Right lobe of liver (tissue), 6 donors: ENCODE results near the gene CYP51A1. TPM values are rescaled to one million over a fixed set of nuclear protein-coding genes. Genes with fewer than 3 reads are reported as not detected.
"Not testable (repeated sequence)": the region's sequence is repeated elsewhere in the genome, so short reads cannot be mapped to it uniquely, and the experiment has no call there.

Experiments used
- ATAC-seq, 4 donors: fragments of 200-7000 bp; cut with Tn5 transposase; one replicate each; pipeline ENCODE4 v1.9.1; 2020; ENCODE audit warnings: mild to moderate bottlenecking in 4 of 4, moderate library complexity in 4 of 4
- DNase-seq, 3 donors: peaks; one replicate each; pipeline ENCODE4 v3.0.0-alpha.2; 2020
- H3K27ac ChIP-seq, 3 donors: fragments of 200-600 bp; one replicate each; pipeline ENCODE4 v1.8.0; 2022
- H3K27me3 ChIP-seq, 2 donors: fragments of 200-600 bp; one replicate each; pipeline ENCODE4 v1.8.0; 2022
- H3K36me3 ChIP-seq, 4 donors: fragments of 200-600 bp; sonication (generic) in 1 of 4; one replicate each; pipeline versions ENCODE4 v1.5.1 to v1.8.0; 2017 to 2022; ENCODE audit warnings: control low read depth in 1 of 4
- H3K4me1 ChIP-seq, 4 donors: fragments of 200-600 bp; sonication (generic) in 1 of 4; one replicate each; pipeline versions ENCODE4 v1.5.1 to v1.8.0; 2017 to 2022; ENCODE audit warnings: control low read depth in 1 of 4
- H3K4me3 ChIP-seq, 3 donors: fragments of 200-600 bp; one replicate each; pipeline ENCODE4 v1.8.0; 2022
- H3K9me3 ChIP-seq, 4 donors: fragments of 200-600 bp; sonication (generic) in 1 of 4; one replicate each; pipeline versions ENCODE4 v1.5.1 to v1.8.0; 2017 to 2022; ENCODE audit warnings: control low read depth in 1 of 4
- CTCF ChIP-seq, 4 donors: fragments of 200-600 bp in 3 of 4; fragments of 450-650 bp in 1 of 4; IDR thresholded peaks; one replicate each; pipeline versions ENCODE4 v1.5.1 to v1.8.0; 2016 to 2022; ENCODE audit warnings: antibody characterized with exemption in 4 of 4, mild to moderate bottlenecking in 2 of 4
- POLR2A ChIP-seq: fragments of 450-650 bp; IDR thresholded peaks from one replicate; pipeline ENCODE4 v1.6.1; 2017; ENCODE audit warnings: antibody characterized with exemption, mild to moderate bottlenecking
- WGBS: methylation state at CpG from one replicate; pipeline ENCODE4 v1.1.6; 2018; ENCODE audit warnings: low coverage, low lambda C conversion rate; ENCODE audit not compliant: insufficient coverage; ENCODE audit errors: missing lambda C conversion rate; 5-methylcytosine and 5-hydroxymethylcytosine counted together
- intact Hi-C, 2 donors: fragments of 100-400 bp; cut with DNase I; formaldehyde crosslinking; loops; one replicate each; pipeline versions ENCODE4 v1.11.2 to v1.14.1; 2022
- total RNA-seq, 6 experiments: library from RNA; depleted of rRNA in 2 of 6; stranded (reverse); fragments of >200 nt in 2 of 6; fragmentation: NEBNext Ultra II Directional in 3 of 6; extraction: Animal tissue kit (Norgen Biotek cat#: 25700) in 3 of 6; gene quantifications; one replicate each; pipeline versions ENCODE4 v1.1.0 to v1.2.4, GENCODE V29; 2016 to 2023
- donor health status: DM: no; HTN: yes; CAD: no.
- donor health status: DM: no; HTN: no; CAD: no.
- donor health status: DM: no; HTN: no; CAD: no.
- donor health status: DM: no; HTN: yes; CAD: no.
- donor health status: DM: no; HTN: yes; CAD: no.

CYP51A1 gene
- total RNA-seq, 6 experiments from 2014 or later: 35.9 to 144 (median 85.3) TPM

- Histone ChIP-seq H3K36me3 (no peaks in the 10 kb centered on the region), H3K4me1 (no peaks in the 10 kb centered on the region), H3K27me3 (no peaks in the 10 kb centered on the region), H3K9me3 (no peaks in the 10 kb centered on the region), H3K4me3 (no peak overlapping the region), H3K27ac (no peak overlapping the region)
- intact Hi-C loops: no loop called here
- ATAC-seq: no peak
- 86% methylated on average over 1 of the region's 1 CpG for WGBS
- TF ChIP-seq POLR2A (no peak), CTCF (IDR thresholded peaks at IDR 0.05) (no peak)
- DNase-seq: no peak
Measured at GRCh38 chr7:92150450-92151017, 16.3 kb upstream of the CYP51A1 start.

GRCh38 chr7:92149736-92150239, 15.5 kb upstream of the CYP51A1 start:
- WGBS: 92% methylated on average over 5 of the region's 5 CpGs
- Histone ChIP-seq H3K9me3 (no peaks in the 10 kb centered on the region), H3K4me1 (no peaks in the 10 kb centered on the region), H3K36me3 (no peaks in the 10 kb centered on the region), H3K4me3 (no peak overlapping the region), H3K27ac (no peak overlapping the region), H3K27me3 (no peaks in the 10 kb centered on the region)
- intact Hi-C loops: no loop called here
- no peak for ATAC-seq
- TF ChIP-seq POLR2A (no peak), CTCF (IDR thresholded peaks at IDR 0.05) (no peak)
- DNase-seq: no peak

GRCh38 chr7:92143192-92143880, 9.1 kb upstream of the CYP51A1 start:
- intact Hi-C loops, H3K27ac ChIP-seq, H3K9me3 ChIP-seq, H3K27me3 ChIP-seq, H3K36me3 ChIP-seq, H3K4me1 ChIP-seq, DNase-seq, ATAC-seq, H3K4me3 ChIP-seq: not testable (repeated sequence)
- 97% methylated on average over 6 of the region's 50 CpGs for WGBS

GRCh38 chr7:92142791-92143190, 8.5 kb upstream of the CYP51A1 start:
- intact Hi-C loops: not testable (repeated sequence)

GRCh38 chr7:92141161-92141560, 6.9 kb upstream of the CYP51A1 start:
- H3K27ac ChIP-seq: no peak overlapping the region
- H3K36me3 ChIP-seq: no peaks in the 10 kb centered on the region
- no peak overlapping the region for H3K4me3 ChIP-seq
- TF ChIP-seq POLR2A (no peak), CTCF (IDR thresholded peaks at IDR 0.05) (no peak)
- H3K9me3 ChIP-seq: no peaks in the 10 kb centered on the region
- ATAC-seq: no peak
- no peaks in the 10 kb centered on the region for H3K27me3 ChIP-seq
- WGBS: 88% methylated on average over 7 of the region's 7 CpGs
- H3K4me1 ChIP-seq: no peaks in the 10 kb centered on the region
- intact Hi-C loops: no loop called here
- DNase-seq: no peak

More at GRCh38 chr7:92142791-92143190, 8.5 kb upstream of the CYP51A1 start:
- not testable (repeated sequence) for H3K27me3 ChIP-seq, H3K9me3 ChIP-seq, ATAC-seq, H3K4me1 ChIP-seq, H3K27ac ChIP-seq, DNase-seq, H3K36me3 ChIP-seq, H3K4me3 ChIP-seq
- 90% methylated on average over 5 of the region's 9 CpGs for WGBS
